Measurements from ENCODE around the gene TRANK1. TPM values are rescaled to one million over a fixed set of nuclear protein-coding genes. Genes with fewer than 3 reads are reported as not detected.

Gene TRANK1
- total RNA-seq, 2 experiments from 2014 or later, result 39.2 to 44.8 TPM

DNA sequence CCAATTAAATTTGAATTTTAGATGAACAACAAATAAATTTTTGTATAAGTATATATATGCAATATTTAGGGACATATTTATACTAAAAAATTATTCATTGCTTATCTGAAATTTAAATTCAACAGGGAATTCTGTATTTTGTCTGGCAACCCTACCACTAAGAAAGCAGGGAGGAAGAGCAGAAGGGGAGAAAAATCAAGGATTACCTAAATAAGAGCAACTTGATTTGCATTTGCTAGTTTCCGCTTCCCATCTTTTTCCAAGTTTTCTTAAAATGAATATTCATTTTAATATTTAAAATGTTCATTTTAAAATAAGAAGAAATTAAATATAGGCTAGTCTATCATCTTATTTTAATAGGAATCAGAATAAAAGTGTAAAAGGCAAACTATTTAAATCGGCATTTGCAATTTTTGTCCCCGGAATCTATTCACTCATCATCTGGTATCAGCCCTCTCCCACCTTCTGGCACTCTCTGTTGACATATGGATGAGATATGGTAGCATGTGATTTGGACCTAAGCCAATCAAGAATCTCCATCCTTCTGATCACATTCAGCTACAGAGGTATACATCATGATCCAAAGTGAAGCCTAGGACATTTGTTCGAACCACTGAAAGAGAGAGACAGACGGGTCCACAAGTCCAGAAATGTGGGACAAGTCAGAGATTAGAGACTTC lies 82.6 kb downstream of the TRANK1 start:
- H3K4me3 Mint-ChIP-seq, result no peak overlapping the region
- peaks cover 45% of the 10 kb centered on the region for H3K4me1 Mint-ChIP-seq (ENCODE audit: low read depth)
- H3K4me3 ChIP-seq (ENCODE audit: low read length), result no peak overlapping the region
- H3K27me3 ChIP-seq (ENCODE audit: control insufficient read depth in 1 of 2, insufficient read depth in 2 of 2, low read length in 2 of 2), result no peaks in the 10 kb centered on the region
- intact Hi-C loops (cut with DNase I, micrococcal nuclease), result loop anchor here in 1 of 2 experiments (10.0 kb wide), 1 partner anchor 897 kb away; no protein-coding TSS in a partner anchor
- TF ChIP-seq, protein P1, sequence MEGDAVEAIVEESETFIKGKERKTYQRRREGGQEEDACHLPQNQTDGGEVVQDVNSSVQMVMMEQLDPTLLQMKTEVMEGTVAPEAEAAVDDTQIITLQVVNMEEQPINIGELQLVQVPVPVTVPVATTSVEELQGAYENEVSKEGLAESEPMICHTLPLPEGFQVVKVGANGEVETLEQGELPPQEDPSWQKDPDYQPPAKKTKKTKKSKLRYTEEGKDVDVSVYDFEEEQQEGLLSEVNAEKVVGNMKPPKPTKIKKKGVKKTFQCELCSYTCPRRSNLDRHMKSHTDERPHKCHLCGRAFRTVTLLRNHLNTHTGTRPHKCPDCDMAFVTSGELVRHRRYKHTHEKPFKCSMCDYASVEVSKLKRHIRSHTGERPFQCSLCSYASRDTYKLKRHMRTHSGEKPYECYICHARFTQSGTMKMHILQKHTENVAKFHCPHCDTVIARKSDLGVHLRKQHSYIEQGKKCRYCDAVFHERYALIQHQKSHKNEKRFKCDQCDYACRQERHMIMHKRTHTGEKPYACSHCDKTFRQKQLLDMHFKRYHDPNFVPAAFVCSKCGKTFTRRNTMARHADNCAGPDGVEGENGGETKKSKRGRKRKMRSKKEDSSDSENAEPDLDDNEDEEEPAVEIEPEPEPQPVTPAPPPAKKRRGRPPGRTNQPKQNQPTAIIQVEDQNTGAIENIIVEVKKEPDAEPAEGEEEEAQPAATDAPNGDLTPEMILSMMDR (IDR thresholded peaks at IDR 0.05), result no peak
- no peaks in the 10 kb centered on the region for H3K9me3 ChIP-seq (ENCODE audit: control insufficient read depth in 1 of 2, insufficient read depth in 1 of 2, low read length in 2 of 2)
- DNase-seq (no peak), ATAC-seq (ENCODE audit: poor library complexity) (no peak)
- peaks cover 12% of the 10 kb centered on the region for H3K4me1 ChIP-seq (ENCODE audit: insufficient read depth, low read length)
- POLR2A ChIA-PET, result no interaction called here
- H3K27me3 Mint-ChIP-seq, result no peaks in the 10 kb centered on the region
- peaks cover 88% of the 10 kb centered on the region for H3K36me3 Mint-ChIP-seq (ENCODE audit: low read depth)
- H3K36me3 ChIP-seq (ENCODE audit: insufficient read depth, low read length), result peaks cover 63% of the 10 kb centered on the region
- H3K27ac ChIP-seq (ENCODE audit: low read depth in 1 of 2, low read length in 2 of 2), result no peak overlapping the region
- CTCF ChIA-PET, result interaction anchor here (1.1 kb wide), 1 partner anchor 96 kb away, joined by 4 read pairs; no protein-coding TSS in a partner anchor
- H3K27ac Mint-ChIP-seq, result no peak overlapping the region
- no peaks in the 10 kb centered on the region for H3K9me3 Mint-ChIP-seq

DNA sequence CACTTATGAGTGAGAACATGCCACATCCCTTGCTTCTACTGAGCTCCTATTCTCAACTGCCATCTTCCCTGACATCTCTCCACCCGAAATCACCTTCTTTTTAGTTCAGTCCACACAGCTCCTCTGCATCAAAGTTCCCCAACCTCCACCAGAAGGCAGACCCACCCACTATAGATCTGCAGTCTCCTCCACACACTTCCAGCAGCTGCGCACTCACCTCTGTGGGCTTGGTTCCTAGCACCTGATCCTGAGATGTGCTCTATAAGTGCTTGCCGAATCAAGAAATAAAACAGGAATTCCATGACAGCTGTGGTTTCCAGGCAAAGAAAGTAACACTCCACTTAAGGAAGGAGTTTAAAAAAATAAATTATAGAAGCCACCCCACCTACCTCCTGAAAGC lies 85.4 kb downstream of the TRANK1 start:
- peaks cover 86% of the 10 kb centered on the region for H3K36me3 ChIP-seq (ENCODE audit: insufficient read depth, low read length)
- CTCF ChIA-PET, result interaction anchor here (0.9 kb wide), 1 partner anchor 9 kb away, joined by 3 read pairs; no protein-coding TSS in a partner anchor
- H3K27me3 Mint-ChIP-seq, result no peaks in the 10 kb centered on the region
- H3K27me3 ChIP-seq (ENCODE audit: control insufficient read depth in 1 of 2, insufficient read depth in 2 of 2, low read length in 2 of 2), result no peaks in the 10 kb centered on the region
- POLR2A ChIA-PET, result no interaction called here
- H3K9me3 ChIP-seq (ENCODE audit: control insufficient read depth in 1 of 2, insufficient read depth in 1 of 2, low read length in 2 of 2), result no peaks in the 10 kb centered on the region
- ATAC-seq (ENCODE audit: poor library complexity), result no peak
- H3K27ac Mint-ChIP-seq, result no peak overlapping the region
- H3K4me1 ChIP-seq (ENCODE audit: insufficient read depth, low read length), result peaks cover 3% of the 10 kb centered on the region
- no peaks in the 10 kb centered on the region for H3K9me3 Mint-ChIP-seq
- H3K4me3 Mint-ChIP-seq, result no peak overlapping the region
- TF ChIP-seq, protein P1 (IDR thresholded peaks at IDR 0.05), result no peak
- DNase-seq, result no peak
- H3K4me1 Mint-ChIP-seq (ENCODE audit: low read depth), result peaks cover 27% of the 10 kb centered on the region
- H3K27ac ChIP-seq (ENCODE audit: low read depth in 1 of 2, low read length in 2 of 2), result no peak overlapping the region
- intact Hi-C loops (cut with DNase I, micrococcal nuclease), result no loop called here
- H3K4me3 ChIP-seq (ENCODE audit: low read length), result no peak overlapping the region
- peaks cover 93% of the 10 kb centered on the region for H3K36me3 Mint-ChIP-seq (ENCODE audit: low read depth)

DNA sequence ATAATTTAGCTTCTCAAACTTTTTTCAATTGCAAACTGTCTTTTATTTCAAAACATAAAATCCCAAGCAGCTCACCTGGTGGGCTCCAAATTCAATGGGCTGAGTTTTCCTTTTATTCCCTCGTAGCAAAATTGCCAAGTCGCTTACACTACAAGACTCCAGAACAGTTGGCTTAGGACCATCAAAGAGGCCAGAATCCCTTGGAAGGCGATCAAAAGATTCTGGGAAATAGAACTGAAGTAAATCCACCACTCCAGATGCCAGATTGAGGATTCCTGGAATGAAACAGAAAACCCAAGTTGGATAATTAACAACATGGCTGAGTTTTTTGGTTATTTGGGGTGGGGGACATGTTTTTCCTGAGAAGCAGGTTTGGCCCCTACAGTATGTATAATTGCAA lies 92.8 kb downstream of the TRANK1 start:
- Mint-ChIP-seq H3K9me3 (no peaks in the 10 kb centered on the region), H3K4me1 (ENCODE audit: low read depth) (peaks cover 5% of the 10 kb centered on the region), H3K27ac (no peak overlapping the region), H3K36me3 (ENCODE audit: low read depth) (peaks cover 100% of the 10 kb centered on the region), H3K4me3 (no peak overlapping the region), H3K27me3 (no peaks in the 10 kb centered on the region)
- CTCF ChIA-PET, result no interaction called here
- POLR2A ChIA-PET, result no interaction called here
- ATAC-seq (ENCODE audit: poor library complexity) (no peak), DNase-seq (no peak)
- H3K27ac ChIP-seq (ENCODE audit: low read depth in 1 of 2, low read length in 2 of 2), result no peak overlapping the region
- TF ChIP-seq, protein P1 (IDR thresholded peaks at IDR 0.05), result no peak
- no peaks in the 10 kb centered on the region for H3K9me3 ChIP-seq (ENCODE audit: control insufficient read depth in 1 of 2, insufficient read depth in 1 of 2, low read length in 2 of 2)
- H3K4me3 ChIP-seq (ENCODE audit: low read length), result no peak overlapping the region
- intact Hi-C loops (cut with DNase I, micrococcal nuclease), result no loop called here
- no peaks in the 10 kb centered on the region for H3K4me1 ChIP-seq (ENCODE audit: insufficient read depth, low read length)
- H3K27me3 ChIP-seq (ENCODE audit: control insufficient read depth in 1 of 2, insufficient read depth in 2 of 2, low read length in 2 of 2), result no peaks in the 10 kb centered on the region
- peaks cover 86% of the 10 kb centered on the region for H3K36me3 ChIP-seq (ENCODE audit: insufficient read depth, low read length)
